GM19452 (cell line): ENCODE results near the gene PCP4.

Experiments used
- ATAC-seq: cut with Tn5 transposase; IDR thresholded peaks from one replicate; pipeline ENCODE4 v1.9.1; 2021; ENCODE audit not compliant: unreplicated experiment

The PCP4 gene

GRCh38 chr21:39867198-39867650, at the start of gene PCP4:
Gene PCP4 (plus strand): TSS chr21:39867438. CDS start chr21:39867502, 64 bp downstream.
- no peak for ATAC-seq

GRCh38 chr21:39818557-39818956, 48.7 kb upstream of the PCP4 start:
- no peak for ATAC-seq

GRCh38 chr21:39822042-39822441, 45.2 kb upstream of the PCP4 start:
- no peak for ATAC-seq

- no peak for ATAC-seq
These were observed 42.0 kb upstream of the PCP4 start for GRCh38 chr21:39825250-39825649.

GRCh38 chr21:39834543-39834942, 32.7 kb upstream of the PCP4 start:
- ATAC-seq: no peak

- ATAC-seq: no peak
These were observed 29.3 kb upstream of the PCP4 start for GRCh38 chr21:39837861-39838359.

- no peak for ATAC-seq
These were observed 26.7 kb upstream of the PCP4 start for GRCh38 chr21:39840373-39841097.

- no peak for ATAC-seq
These were observed 24.3 kb upstream of the PCP4 start for GRCh38 chr21:39842741-39843459.

GRCh38 chr21:39843483-39843882, 23.8 kb upstream of the PCP4 start:
- no peak for ATAC-seq

GRCh38 chr21:39843916-39844315, 23.3 kb upstream of the PCP4 start:
- no peak for ATAC-seq

GRCh38 chr21:39845571-39846130, 21.6 kb upstream of the PCP4 start:
- no peak for ATAC-seq

GRCh38 chr21:39847877-39848276, 19.4 kb upstream of the PCP4 start:
- no peak for ATAC-seq

- no peak for ATAC-seq
These were observed 18.1 kb upstream of the PCP4 start for GRCh38 chr21:39849014-39849655.

- no peak for ATAC-seq
These were observed 16.9 kb upstream of the PCP4 start for GRCh38 chr21:39850333-39850732.

- no peak for ATAC-seq
These were observed 16.1 kb upstream of the PCP4 start for GRCh38 chr21:39851002-39851618.

- ATAC-seq: no peak
These were observed 15.1 kb upstream of the PCP4 start for GRCh38 chr21:39852021-39852721.

- ATAC-seq: no peak
These were observed 14.3 kb upstream of the PCP4 start for GRCh38 chr21:39852726-39853500.

- ATAC-seq: no peak
These were observed 12.7 kb upstream of the PCP4 start for GRCh38 chr21:39854572-39854971.

GRCh38 chr21:39855595-39855994, 11.6 kb upstream of the PCP4 start:
- no peak for ATAC-seq

- no peak for ATAC-seq
These were observed 6.6 kb upstream of the PCP4 start for GRCh38 chr21:39860600-39860999.
